ENCODE measurements around the gene HERC2.
"Not testable (repeated sequence)": the region's sequence is repeated elsewhere in the genome, so short reads cannot be mapped to it uniquely, and the experiment has no call there.

The HERC2 gene, protein sequence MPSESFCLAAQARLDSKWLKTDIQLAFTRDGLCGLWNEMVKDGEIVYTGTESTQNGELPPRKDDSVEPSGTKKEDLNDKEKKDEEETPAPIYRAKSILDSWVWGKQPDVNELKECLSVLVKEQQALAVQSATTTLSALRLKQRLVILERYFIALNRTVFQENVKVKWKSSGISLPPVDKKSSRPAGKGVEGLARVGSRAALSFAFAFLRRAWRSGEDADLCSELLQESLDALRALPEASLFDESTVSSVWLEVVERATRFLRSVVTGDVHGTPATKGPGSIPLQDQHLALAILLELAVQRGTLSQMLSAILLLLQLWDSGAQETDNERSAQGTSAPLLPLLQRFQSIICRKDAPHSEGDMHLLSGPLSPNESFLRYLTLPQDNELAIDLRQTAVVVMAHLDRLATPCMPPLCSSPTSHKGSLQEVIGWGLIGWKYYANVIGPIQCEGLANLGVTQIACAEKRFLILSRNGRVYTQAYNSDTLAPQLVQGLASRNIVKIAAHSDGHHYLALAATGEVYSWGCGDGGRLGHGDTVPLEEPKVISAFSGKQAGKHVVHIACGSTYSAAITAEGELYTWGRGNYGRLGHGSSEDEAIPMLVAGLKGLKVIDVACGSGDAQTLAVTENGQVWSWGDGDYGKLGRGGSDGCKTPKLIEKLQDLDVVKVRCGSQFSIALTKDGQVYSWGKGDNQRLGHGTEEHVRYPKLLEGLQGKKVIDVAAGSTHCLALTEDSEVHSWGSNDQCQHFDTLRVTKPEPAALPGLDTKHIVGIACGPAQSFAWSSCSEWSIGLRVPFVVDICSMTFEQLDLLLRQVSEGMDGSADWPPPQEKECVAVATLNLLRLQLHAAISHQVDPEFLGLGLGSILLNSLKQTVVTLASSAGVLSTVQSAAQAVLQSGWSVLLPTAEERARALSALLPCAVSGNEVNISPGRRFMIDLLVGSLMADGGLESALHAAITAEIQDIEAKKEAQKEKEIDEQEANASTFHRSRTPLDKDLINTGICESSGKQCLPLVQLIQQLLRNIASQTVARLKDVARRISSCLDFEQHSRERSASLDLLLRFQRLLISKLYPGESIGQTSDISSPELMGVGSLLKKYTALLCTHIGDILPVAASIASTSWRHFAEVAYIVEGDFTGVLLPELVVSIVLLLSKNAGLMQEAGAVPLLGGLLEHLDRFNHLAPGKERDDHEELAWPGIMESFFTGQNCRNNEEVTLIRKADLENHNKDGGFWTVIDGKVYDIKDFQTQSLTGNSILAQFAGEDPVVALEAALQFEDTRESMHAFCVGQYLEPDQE (N-terminal part only)

DNA sequence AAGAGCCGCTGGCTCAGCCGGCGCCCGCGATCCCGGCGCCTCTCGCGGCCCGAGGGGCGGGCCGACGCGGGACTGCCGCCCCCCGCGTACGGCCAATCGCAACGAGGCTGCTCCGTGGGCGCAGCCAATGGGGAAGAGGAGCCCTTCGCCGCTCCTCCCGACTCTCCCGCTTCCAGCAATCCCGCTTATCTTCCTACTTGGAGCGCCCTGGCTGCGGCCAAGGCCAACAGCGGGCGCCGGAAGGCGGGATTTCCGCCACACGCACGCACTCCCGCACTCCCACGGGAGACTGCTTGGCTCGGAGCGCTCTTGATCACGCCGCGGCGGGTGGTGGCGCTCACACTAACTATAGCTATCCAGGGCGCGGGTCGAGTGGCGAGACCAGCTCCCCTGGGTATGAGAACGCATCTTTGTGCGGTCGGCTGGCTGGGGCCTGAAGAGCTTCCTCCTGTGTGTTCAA is at the start of gene HERC2:
Gene HERC2, minus strand, starts transcription at position 51 of the 460 bp plus-strand sequence. CDS start 746 bp downstream, outside the sequence.
- not testable (repeated sequence) for FAIRE-seq; DNase-seq (ENCODE audit: low spot score)

DNA sequence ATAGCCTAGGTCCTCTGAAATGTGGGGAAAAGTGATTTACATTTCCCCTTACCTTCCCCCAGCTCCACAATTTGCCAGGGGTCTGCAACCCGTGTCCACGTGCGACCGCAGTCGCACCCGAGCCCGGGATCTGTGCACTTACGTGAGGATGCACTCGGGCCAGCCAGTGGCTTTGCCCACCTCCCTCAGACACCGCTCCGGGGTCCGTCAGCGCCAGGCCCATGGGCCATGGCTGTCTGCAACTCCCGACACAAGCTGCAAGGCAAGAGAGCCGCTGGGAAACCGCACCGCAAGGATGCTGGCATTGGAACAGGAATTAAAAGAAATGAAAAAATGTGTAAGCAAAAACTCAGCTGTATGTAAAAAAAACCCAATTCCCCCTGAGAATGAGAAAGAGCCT is 43.5 kb upstream of the HERC2 start:
- DNase-seq (ENCODE audit: low spot score); FAIRE-seq: not testable (repeated sequence)

DNA sequence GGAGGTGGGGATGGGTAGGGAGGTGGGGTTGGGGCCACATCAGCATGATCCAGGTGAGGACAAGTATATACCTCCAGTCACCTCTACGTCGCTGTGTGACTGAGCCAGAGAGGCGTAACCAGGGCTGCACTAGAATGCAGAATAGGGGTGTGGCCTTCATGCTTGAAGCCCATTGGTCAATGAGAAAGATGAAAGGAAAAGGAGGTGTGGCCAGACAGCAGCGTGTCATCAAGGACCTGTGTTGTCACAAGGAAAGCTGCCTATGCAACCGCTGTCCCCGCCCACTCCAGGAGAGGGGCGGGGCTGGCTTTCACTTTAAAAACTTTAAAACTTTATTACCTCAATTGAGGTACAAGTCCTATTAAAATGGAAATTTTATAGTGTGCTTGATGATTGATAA is 36.0 kb upstream of the HERC2 start, which contains the start of gene GOLGA6L24:
Gene GOLGA6L24, minus strand, starts transcription at position 101 of the 400 bp plus-strand sequence. Its CDS starts 61 bp downstream, at position 40.
- not testable (repeated sequence) for DNase-seq (ENCODE audit: low spot score); FAIRE-seq

DNA sequence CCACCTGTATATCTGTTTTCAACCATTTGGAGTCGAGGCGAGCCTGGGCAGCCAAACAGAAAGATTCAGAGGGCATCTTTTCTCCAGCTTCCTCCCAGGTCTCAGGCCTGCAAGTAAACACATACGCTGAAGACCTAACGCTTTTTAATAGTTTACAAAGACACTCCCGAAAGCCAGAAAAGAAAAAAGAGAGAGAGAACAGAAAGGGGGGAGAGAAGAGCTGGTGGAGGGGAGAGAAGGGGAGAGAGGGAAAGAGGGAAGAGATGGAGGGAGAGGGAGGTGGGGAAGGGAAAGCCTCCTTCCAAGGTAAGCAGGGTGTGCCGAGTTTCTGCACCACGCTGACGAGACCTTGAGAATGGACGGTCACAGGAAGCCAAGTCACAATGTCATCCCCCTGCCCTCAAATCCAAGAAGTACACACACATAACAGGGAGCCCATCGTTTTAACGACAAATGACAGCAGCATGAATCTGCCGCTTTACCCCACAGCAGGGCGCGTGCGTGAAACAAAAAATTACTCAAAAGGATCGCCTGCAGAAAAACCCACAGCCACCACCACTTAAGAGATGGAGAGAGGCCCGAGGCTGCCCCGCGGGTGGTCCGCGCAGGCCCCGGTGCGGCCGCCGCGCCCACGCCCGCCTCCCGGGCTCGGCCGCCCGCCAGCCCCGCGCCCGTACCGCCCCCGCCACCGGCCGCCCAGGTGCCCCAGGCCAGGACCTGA is 461 bp downstream of the HERC2 start:
- FAIRE-seq; DNase-seq (ENCODE audit: low spot score): not testable (repeated sequence)

DNA sequence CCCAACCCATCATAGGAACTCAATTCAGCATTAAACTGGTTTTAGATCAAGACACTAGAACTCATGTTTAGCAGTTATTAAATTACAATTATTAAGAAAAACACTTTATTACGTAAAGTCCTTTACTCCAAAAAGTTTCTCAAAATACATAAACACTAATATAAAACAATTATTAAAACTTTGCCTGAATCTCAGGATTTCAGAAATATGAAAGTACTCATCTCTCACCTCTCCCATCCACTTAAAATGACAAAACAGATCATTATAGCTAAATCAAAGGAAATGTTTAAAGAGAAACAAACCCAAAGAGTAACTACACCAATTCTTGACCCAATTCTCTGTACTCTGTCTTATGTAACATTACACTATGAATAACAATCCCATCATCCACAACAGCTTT is 2.3 kb downstream of the HERC2 start:
- not testable (repeated sequence) for FAIRE-seq; DNase-seq (ENCODE audit: low spot score)

DNA sequence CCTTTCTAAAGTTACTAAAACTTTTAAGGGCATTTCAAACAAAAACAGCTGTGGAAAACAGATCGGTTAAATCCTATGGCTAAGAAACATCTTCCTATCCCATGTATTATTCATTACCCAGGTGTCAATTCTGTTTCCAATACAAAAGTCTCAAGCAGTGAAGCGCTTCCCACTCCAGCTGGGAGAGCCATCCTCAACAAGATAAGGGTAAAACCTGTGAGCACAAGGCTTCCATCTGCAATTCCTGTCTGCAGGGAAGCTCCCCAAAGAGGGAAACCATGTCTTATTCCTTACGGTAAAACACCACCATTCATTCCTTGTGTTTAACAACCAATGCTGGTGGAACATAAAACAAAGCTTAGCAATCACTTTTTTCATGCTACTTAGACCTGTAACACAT is 3.2 kb downstream of the HERC2 start:
- FAIRE-seq; DNase-seq (ENCODE audit: low spot score): not testable (repeated sequence)

DNA sequence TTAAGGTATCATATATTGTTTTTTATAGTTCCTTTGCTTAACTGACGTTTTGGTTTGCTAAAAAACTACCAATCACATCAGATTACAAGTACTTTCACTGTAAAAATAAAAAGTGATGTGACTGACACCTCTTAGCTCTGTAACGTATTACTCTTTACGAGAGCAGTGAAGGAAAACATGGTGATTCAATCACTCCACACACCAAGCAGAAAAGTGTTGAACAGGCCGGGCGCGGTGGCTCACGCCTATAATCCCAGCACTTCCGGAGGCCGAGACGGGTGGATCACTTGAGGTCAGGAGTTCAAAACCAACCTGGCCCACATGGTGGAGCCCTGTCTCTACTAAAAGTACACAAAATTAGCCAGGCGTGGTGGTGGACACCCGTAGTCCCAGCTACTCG is 3.9 kb downstream of the HERC2 start:
- FAIRE-seq: not testable (repeated sequence)

DNA sequence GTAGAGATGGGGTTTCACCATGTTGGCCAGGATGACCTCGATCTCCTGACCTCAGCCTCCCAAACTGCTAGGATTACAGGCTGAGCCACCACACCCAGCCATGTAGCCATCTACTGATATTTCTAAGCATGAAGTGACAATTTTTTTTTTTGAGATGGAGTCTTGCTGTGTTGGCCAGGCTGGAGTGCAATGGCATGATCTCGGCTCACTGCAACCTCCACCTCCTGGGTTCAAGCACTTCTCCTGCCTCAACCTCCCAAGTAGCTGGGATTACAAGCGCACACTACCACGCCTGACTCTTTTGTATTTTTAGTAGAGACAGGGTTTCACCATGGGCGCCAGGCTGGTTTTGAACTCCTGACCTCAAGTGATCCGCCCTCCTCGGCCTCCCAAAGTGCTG is 5.0 kb downstream of the HERC2 start:
- not testable (repeated sequence) for FAIRE-seq; DNase-seq (ENCODE audit: low spot score)

More for the DNA sequence above, 3.9 kb downstream of the HERC2 start:
- not testable (repeated sequence) for DNase-seq (ENCODE audit: low spot score)

DNA sequence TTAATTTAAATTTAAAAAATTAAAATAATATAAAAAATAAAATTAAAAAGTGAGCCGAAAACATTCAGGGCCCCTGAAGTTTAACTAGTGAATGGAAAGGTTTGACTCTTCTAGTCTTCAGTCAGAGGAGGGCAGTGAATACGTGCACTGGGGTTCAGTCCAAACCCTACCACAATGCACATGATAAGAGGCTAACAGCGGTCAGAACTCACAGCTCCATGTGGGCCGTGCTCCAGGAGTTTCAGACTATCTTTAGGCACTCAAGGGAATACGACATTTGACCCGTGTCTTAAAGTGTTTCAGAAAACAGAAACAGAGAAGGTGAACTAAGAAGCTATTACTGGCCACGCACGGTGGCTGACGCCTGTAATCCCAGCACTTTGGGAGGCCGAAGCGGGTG is 11.5 kb downstream of the HERC2 start:
- not testable (repeated sequence) for DNase-seq (ENCODE audit: low spot score); FAIRE-seq

DNA sequence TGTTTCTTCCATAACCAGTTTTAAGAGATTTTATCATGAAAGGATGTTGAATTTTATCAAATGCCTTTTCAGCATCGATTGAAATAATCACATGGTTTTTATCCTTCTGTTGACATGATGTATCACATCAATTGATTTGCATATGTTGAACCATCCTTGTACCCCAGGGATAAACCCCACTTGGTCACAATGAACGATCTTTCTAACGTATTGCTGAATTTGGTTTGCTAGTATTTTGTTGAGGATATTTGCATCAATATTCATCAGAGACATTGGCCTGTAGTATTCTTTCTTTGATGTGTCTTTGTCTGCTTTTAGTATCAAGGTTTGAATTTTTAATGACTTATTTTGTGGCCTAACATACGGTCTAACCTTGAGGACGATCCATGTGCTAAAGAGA is 13.3 kb downstream of the HERC2 start:
- not testable (repeated sequence) for FAIRE-seq; DNase-seq (ENCODE audit: low spot score)

DNA sequence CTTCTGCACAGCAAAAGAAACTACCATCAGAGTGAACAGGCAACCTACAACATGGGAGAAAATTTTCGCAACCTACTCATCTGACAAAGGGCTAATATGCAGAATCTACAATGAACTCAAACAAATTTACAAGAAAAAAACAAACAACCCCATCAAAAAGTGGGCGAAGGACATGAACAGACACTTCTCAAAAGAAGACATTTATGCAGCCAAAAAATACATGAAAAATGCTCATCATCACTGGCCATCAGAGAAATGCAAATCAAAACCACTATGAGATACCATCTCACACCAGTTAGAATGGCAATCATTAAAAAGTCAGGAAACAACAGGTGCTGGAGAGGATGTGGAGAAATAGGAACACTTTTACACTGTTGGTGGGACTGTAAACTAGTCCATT is 16.3 kb downstream of the HERC2 start:
- FAIRE-seq; DNase-seq (ENCODE audit: low spot score): not testable (repeated sequence)

DNA sequence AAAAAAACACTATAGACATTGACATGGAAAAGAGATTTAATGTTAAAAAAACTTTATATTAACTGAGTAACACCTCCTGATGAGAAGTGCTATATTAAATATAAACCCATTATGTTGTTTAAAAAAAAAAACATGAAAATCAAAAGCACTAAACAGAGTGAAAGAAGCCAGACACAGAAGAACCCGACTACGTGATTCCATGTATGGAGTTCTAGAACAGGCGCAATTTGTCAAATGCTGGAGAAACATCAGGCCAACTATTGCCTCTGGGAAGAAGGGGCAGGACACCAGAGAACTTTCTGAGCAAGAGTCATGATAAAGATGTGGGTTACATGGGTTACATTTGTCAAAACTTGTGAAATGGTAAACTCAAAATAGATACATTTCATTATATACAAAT is 24.5 kb downstream of the HERC2 start:
- DNase-seq (ENCODE audit: low spot score): not testable (repeated sequence)
- peak; percentile 23 for FAIRE-seq

DNA sequence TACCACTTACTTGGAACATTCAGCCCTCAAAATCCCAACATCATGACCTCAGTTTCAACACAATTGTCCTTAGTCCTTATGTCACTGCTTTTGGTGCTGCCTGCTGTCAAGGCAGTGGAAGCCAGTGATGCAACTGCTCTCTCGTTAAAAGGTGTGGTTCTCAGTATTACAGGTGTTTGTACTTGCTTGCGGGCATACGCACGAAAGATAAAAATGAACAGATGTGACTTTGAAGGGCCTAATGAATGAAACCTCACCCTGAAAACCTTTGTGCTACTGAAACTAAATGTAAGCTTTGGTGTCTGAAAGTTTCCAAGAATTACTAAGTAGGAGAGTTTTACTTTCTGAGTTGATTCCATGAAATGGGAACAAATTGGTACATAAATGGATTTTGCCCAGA is 25.2 kb downstream of the HERC2 start:
- not testable (repeated sequence) for FAIRE-seq; DNase-seq (ENCODE audit: low spot score)

DNA sequence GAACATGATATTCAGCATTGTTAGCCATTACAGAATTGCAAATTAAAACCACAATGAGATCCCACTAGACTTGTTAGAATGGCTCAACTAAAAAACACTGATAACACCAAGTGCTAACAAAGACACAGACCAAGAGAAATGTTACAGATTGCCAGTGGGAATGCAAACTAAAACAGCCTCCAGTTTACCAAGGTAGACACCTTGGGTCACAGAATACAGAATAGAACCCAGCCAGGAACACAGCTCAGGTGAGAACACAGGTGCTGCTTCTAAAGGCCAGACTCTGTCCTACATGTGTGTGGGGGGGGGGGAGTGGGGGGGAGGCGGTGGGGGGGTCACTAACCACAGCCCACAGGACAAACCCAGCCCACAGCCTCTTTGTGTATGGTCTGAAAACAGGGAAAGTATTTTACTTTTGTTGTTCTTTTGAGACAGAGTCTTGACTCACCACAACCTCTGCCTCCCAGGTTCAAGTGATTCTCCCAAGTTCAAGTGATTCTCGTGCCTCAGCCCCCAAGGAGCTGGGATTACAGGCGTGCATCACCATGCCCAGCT is 26.9 kb downstream of the HERC2 start:
- not testable (repeated sequence) for DNase-seq (ENCODE audit: low spot score); FAIRE-seq

DNA sequence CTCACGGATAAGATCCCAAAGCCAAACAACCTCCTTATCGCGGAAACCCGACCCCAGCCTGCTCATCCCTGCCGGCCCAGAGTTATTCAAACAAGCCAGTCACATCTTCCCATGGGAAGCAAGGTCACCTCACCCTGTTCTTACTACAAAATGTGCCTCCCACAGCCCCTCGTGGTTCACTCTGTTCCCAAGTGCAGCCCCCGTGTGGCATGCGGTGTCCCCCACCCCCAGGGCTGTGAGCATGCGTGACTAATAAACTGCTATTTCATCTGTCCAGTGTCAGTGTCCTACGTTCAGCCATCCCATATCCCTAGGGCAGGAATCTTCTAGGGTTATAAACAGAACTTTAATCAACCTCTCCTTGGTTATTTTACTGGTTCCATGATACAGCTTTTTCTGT is 27.4 kb downstream of the HERC2 start:
- FAIRE-seq; DNase-seq (ENCODE audit: low spot score): not testable (repeated sequence)

DNA sequence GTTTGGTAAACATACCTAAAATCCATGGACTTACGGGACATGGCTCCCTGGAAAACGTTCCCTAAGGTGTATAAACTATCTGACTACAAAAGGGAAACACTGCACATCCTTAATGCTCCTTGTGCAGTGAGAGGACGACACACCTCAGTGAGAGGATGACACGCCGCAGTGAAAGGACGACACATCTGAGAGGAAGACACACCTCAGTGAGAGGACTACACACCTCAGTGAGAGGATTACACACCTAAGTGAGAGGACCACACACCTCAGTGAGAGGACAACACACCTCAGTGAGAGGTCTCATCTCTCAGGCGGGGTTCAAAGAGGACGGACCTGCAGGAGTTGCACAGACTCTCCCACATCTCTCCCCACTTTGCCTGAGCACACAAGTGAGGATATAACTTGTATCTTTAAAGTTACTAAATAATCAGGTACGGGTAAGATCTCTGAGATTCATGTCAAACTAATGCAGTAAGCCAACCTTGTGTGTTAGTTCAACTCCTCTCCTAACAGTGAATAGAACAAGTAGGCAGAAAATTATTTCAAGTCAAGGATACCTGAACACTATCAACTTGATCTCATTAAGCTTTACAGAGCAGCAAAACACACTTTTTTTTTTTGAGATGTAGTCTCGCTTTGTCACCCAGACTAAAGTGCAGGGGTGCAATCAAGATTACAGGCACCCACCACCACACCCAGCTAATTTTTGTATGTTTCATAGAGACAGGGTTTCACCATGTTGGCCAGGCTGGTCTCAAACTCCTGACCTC is 32.1 kb downstream of the HERC2 start:
- DNase-seq (ENCODE audit: low spot score) (no peak), FAIRE-seq (no peak)

DNA sequence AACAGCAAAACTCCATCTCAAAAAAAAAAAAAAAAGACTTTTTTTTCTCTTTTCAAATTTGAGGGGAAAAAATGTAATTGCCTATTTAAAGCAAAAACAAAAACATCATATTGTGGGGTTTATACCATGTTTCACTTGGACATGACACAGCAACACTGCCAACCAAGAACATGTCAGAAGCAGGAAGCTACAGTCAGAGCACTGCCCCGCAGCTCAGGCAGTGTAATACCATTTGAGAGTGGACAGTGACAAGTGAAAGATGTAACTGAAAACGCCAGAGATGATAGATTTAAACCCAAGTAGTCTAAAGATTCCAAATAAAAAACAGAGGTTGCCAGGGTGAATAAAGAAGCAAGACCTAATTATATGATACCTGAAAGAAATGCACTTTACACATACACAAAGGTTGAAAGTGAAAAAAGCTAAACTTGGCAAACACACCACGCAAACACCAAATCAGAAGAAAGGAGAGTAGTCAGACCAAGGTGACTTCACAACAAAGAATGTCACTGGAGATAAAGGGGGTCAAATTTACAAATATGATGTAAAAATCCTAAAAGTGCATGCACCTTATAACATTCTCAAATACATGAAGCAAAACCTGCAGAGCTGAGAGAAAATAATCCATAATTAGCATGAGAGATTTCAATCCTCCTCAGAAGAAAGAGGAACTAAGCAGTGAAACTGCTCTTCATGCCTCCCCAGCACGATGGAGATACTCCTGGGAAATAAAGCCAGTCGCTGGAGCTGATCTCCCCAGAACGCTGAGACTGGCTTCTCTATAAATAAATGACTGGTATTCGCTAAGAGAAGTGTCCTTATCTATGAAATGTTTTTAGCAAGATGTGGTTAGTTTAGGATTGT is 32.9 kb downstream of the HERC2 start:
- not testable (repeated sequence) for DNase-seq (ENCODE audit: low spot score); FAIRE-seq

DNA sequence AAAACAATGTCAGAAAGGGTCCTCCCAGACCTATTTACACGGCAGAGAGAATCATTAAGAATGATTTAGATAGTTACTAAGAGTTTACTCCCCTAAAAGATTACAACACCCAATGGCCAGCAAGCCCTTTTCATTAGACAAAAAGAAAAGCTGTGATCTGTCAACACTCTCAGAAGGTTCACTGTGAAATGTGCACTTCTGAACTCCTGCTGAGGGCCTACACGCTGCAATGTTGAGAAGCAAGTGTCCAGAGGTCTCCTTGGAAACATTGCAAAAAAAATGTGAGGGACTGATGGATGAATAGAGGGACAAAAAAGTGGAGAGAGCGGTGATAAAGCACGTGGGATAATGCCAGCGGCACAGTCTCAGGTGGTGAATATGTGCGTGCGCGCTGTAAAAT is 35.3 kb downstream of the HERC2 start:
- DNase-seq (ENCODE audit: low spot score); FAIRE-seq: not testable (repeated sequence)

Measured in RCC 7860 (cell line).